HepG2 (cell line): ENCODE data around the gene AKIP1. TPM values are rescaled to one million over a fixed set of nuclear protein-coding genes. Genes with fewer than 3 reads are reported as not detected.

Experiments
- ATAC-seq: fragments of 200-7000 bp; cut with Tn5 transposase; 3 replicates; pipeline ENCODE4 v1.9.1; 2020; ENCODE audit warnings: mild to moderate bottlenecking, moderate library complexity
- BruUV-seq: library from RNA; stranded (reverse); fragments of 400-500 nt; replicated peaks from 2 replicates; lab custom pipeline; 2021; lab: Mats Ljungman, UMichigan
- CTCF ChIA-PET: fragments of 300-600 bp; formaldehyde crosslinking; extraction: SDS; loops from one replicate; lab custom pipeline; 2021; ENCODE audit warnings: low total read pairs, inconsistent platforms, low intra/inter-chr PET ratio; lab: Yijun Ruan, JAX
- POLR2A ChIA-PET: fragments of 350-600 bp; sonication (Branson Sonifier 250); formaldehyde crosslinking; loops from one replicate; lab custom pipeline; 2020; ENCODE audit warnings: antibody characterized with exemption, inconsistent platforms; lab: Yijun Ruan, JAX
- DNase-seq: peaks from one replicate; pipeline ENCODE4 v3.0.0-alpha.2; 2015; ENCODE audit warnings: low spot score
- FAIRE-seq: peaks from 3 replicates; lab custom pipeline; 2011; peaks lifted over from hg19 to GRCh38; lab: Jason Lieb, UNC
- H2AFZ ChIP-seq: one replicate; pipeline ENCODE4 v1.6.1; 2011; ENCODE audit warnings: low read length, inconsistent platforms
- H3K27ac ChIP-seq: fragments of 300-600 bp; 3 replicates; pipeline ENCODE4 v1.8.0; 2011; ENCODE audit warnings: mixed run types, mild to moderate bottlenecking, mixed read lengths, low read length, inconsistent platforms; ENCODE audit not compliant: insufficient read depth; ENCODE audit errors: extremely low read length
- H3K27me3 ChIP-seq, 2 experiments: fragments of 200-600 bp in 1 of 2; 2 replicates in 1 of 2; 3 replicates in 1 of 2; pipeline versions ENCODE4 v1.6.0 to v1.8.0; 2011; ENCODE audit warnings: low read length in 2 of 2, mild to moderate bottlenecking in 2 of 2, moderate library complexity in 2 of 2, inconsistent platforms in 1 of 2; ENCODE audit not compliant: insufficient read depth in 2 of 2, control insufficient read depth in 1 of 2
- H3K36me3 ChIP-seq, 2 experiments: fragments of 200-600 bp in 1 of 2; replicated peaks in 1 of 2; 2 replicates in 1 of 2; 3 replicates in 1 of 2; pipeline versions ENCODE4 v1.5.1 to v1.8.0; 2011; ENCODE audit warnings: low read length in 2 of 2, inconsistent platforms in 1 of 2; ENCODE audit not compliant: insufficient read depth in 2 of 2, control insufficient read depth in 1 of 2
- H3K4me1 ChIP-seq: 2 replicates; pipeline ENCODE4 v1.5.1; 2012; ENCODE audit warnings: low read length, inconsistent platforms; ENCODE audit not compliant: insufficient read depth
- H3K4me2 ChIP-seq: 2 replicates; pipeline ENCODE4 v1.6.0; 2011; ENCODE audit warnings: low read depth, low read length, inconsistent platforms
- H3K4me3 ChIP-seq, 3 experiments: fragments of 200-600 bp in 1 of 3; sonication (generic), shearing (Covaris generic) in 1 of 3; replicated peaks in 1 of 3; 2 replicates each; pipeline ENCODE4 v1.5.1; 2011 to 2016; ENCODE audit warnings: low read length in 3 of 3, inconsistent platforms in 2 of 3, low read depth in 2 of 3, mild to moderate bottlenecking in 2 of 3, control low read depth in 1 of 3, mixed read lengths in 1 of 3; ENCODE audit not compliant: insufficient read depth in 1 of 3
- H3K79me2 ChIP-seq: one replicate; pipeline ENCODE4 v1.6.1; 2011; ENCODE audit warnings: low read length, inconsistent platforms; ENCODE audit not compliant: insufficient read depth
- H3K9ac ChIP-seq: 2 replicates; pipeline ENCODE4 v1.6.0; 2011; ENCODE audit warnings: mild to moderate bottlenecking, low read depth, low read length, inconsistent platforms; ENCODE audit not compliant: insufficient read depth
- H3K9me3 ChIP-seq: 2 replicates; pipeline ENCODE4 v1.5.1; 2012; ENCODE audit warnings: mild to moderate bottlenecking, low read length
- H4K20me1 ChIP-seq: 2 replicates; pipeline ENCODE4 v1.6.0; 2011; ENCODE audit warnings: inconsistent platforms, mild to moderate bottlenecking, low read length, moderate library complexity; ENCODE audit not compliant: insufficient read depth
- ELF4 ChIP-seq: sonication (generic); formaldehyde crosslinking; IDR thresholded peaks from 2 replicates; pipeline ENCODE4 v1.5.0; 2020; ENCODE audit warnings: missing genetic modification reagents, mild to moderate bottlenecking, moderate library complexity, borderline replicate concordance
- FOSL2 ChIP-seq: sonication (generic); formaldehyde crosslinking; IDR thresholded peaks from 2 replicates; pipeline ENCODE4 v1.4.0; 2020; ENCODE audit warnings: missing genetic modification reagents
- FOXJ3 ChIP-seq: sonication (generic); formaldehyde crosslinking; IDR thresholded peaks from 2 replicates; pipeline ENCODE4 v1.4.0; 2020; ENCODE audit warnings: missing genetic modification reagents, mild to moderate bottlenecking, borderline replicate concordance
- KDM2A ChIP-seq: sonication (generic); formaldehyde crosslinking; IDR thresholded peaks from 2 replicates; pipeline ENCODE4 v1.4.0; 2020; ENCODE audit warnings: low read depth, missing genetic modification reagents, borderline replicate concordance
- RFX5 ChIP-seq: IDR thresholded peaks from 2 replicates; pipeline ENCODE4 v1.6.1; 2011; ENCODE audit warnings: low read depth, low read length, improper control_type of control experiment
- TARDBP ChIP-seq: sonication (generic); formaldehyde crosslinking; IDR thresholded peaks from 2 replicates; pipeline ENCODE4 v1.8.0; 2022; ENCODE audit warnings: mild to moderate bottlenecking, missing genetic modification reagents
- THYN1 ChIP-seq: sonication (generic); formaldehyde crosslinking; IDR thresholded peaks from 2 replicates; pipeline ENCODE4 v1.8.1; 2023; ENCODE audit warnings: low read depth, mild to moderate bottlenecking, moderate library complexity, missing genetic modification reagents, borderline replicate concordance
- ZFP1 ChIP-seq: IDR thresholded peaks from 2 replicates; pipeline ENCODE4 v1.6.1; 2016
- ZNF780A ChIP-seq: sonication (generic); formaldehyde crosslinking; IDR thresholded peaks from 2 replicates; pipeline ENCODE4 v1.8.0; 2022; ENCODE audit warnings: mild to moderate bottlenecking, missing genetic modification reagents, moderate library complexity
- WGBS: methylation state at CpG from one replicate; pipeline ENCODE4 v1.1.6; 2017; ENCODE audit warnings: low lambda C conversion rate; 5-methylcytosine and 5-hydroxymethylcytosine counted together
- in situ Hi-C: cut with HindIII; loops from 2 replicates; pipeline ENCODE4 v1.10.0; 2017; ENCODE audit warnings: low pct_unique_long_range_greater_than_20kb; ENCODE audit not compliant: extremely low pct_ligation_motif_present
- intact Hi-C: fragments of 100-400 bp; cut with micrococcal nuclease; formaldehyde crosslinking; loops from one replicate; pipeline ENCODE4 v1.10.0; 2022; ENCODE audit not compliant: unreplicated experiment
- polyA plus RNA-seq, 8 experiments: library from polyadenylated mRNA; depleted of rRNA in 3 of 8; stranded (reverse) in 7 of 8; unstranded in 1 of 8; fragments of >200 nt; fragmentation: Illumina TruSeq in 4 of 8; extraction: Trizol in 4 of 8; gene quantifications; 2 replicates each; pipeline versions ENCODE4 v1.2.1 to v1.2.3, GENCODE V29; 2011 to 2016; ENCODE audit warnings: low read depth in 4 of 8, missing spikeins in 1 of 8, mixed read lengths in 1 of 8; ENCODE audit not compliant: insufficient read depth in 1 of 8
- total RNA-seq, 5 experiments: library from RNA; depleted of rRNA; stranded (reverse); fragments of >200 nt; fragmentation: Illumina TruSeq; extraction: Trizol; gene quantifications; 2 replicates each; pipeline ENCODE4 v1.2.3, GENCODE V29; 2016; ENCODE audit warnings: low read depth in 1 of 5
- TF ChIP-seq, protein P1 (sequence below): sonication (generic); formaldehyde crosslinking; IDR thresholded peaks from 2 replicates; pipeline ENCODE4 v1.9.0; 2021; ENCODE audit warnings: missing genetic modification reagents, mild to moderate bottlenecking, borderline replicate concordance

Gene AKIP1
- total and polyA plus RNA-seq, 2 of the 13 experiments (the other 11 are each of a cell fraction or from before 2014, with no cell fraction given): 10.0 to 20.3 TPM

DNA sequence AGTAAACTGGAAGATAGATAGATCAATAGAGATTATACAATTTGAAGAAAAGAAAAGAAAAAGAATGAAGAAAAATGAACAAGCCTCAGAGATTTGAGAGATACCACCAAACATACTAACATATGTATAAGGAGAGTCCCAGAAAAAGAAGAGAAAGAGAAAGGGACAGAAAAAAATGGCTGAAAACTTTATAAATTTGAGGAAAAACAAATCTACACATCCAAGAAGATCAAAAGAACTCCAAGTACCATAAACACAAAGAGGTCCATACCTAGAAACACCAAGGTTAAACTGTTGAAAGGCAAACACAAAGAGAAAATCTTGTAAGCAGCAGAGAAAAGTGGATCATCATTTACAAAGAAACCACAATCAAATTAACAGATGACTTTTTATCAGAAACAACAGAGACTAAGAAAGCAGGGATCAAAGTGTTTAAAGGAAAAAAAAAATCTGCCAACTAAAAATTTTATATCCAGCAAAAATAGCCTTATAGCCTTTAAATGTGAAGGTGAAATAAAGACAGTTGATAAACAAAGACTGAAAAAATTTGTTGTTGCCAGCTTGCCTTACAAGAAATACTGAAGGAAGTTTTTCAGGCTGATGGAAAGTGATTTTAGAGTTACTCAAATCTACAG lies 11.8 kb upstream of the AKIP1 start:
- Histone ChIP-seq H3K4me1 (no peaks in the 10 kb centered on the region), H3K27me3 (no peaks in the 10 kb centered on the region), H3K36me3 (no peaks in the 10 kb centered on the region), H3K79me2 (no peaks in the 10 kb centered on the region), H3K4me2 (no peak overlapping the region), H3K4me3 (no peak overlapping the region), H3K9me3 (peaks cover 7% of the 10 kb centered on the region; the same call in 1 of the 2 replicates), H3K9ac (no peak overlapping the region), H4K20me1 (no peaks in the 10 kb centered on the region), H3K27ac (no peak overlapping the region), H2AFZ (no peak overlapping the region)
- intact Hi-C loops (no loop called here), in situ Hi-C loops (no loop called here)
- TF ChIP-seq FOSL2 (CRISPR knock-in tag) (no peak), KDM2A (CRISPR knock-in tag) (no peak), ZFP1 (CRISPR knock-in tag) (0 out of 2 replicates have a peak, but pooled peaks have one; percentile 52)
- TF ChIP-seq, protein P1, sequence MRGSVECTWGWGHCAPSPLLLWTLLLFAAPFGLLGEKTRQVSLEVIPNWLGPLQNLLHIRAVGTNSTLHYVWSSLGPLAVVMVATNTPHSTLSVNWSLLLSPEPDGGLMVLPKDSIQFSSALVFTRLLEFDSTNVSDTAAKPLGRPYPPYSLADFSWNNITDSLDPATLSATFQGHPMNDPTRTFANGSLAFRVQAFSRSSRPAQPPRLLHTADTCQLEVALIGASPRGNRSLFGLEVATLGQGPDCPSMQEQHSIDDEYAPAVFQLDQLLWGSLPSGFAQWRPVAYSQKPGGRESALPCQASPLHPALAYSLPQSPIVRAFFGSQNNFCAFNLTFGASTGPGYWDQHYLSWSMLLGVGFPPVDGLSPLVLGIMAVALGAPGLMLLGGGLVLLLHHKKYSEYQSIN (CRISPR knock-in tag): no peak
- DNase-seq (no peak), FAIRE-seq (no peak), ATAC-seq (no peak)
- no TSS peak for BruUV-seq
- ChIA-PET POLR2A (no interaction called here), CTCF (no interaction called here)

DNA sequence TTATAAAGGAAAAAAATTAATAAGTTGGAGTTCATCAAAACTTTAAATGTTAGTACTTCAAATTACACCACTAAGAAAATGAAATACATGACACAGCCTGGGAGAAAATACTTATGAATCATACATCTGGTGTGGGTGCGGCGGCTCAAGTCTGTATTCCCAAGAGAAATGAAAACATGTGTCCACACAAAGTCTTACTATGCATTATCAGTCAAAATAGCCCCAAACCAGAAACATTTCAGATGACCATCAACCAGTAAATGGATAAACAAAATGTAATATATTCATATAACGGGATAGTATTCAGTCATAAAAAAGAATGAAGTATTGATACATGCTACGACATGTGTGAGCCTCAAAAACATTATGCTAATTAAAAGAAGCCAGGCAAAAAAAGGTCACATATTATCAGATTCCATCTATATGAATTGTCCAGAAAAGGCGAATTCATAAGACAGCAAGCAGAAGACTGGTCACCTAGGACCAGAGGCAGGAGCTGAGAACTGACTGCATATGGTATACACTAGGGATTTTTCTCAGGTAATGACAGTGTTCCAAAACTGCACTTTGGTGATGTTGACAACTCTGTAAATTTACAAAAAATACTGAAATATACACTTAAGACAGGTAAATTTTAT lies 5.3 kb upstream of the AKIP1 start:
- Histone ChIP-seq H4K20me1 (no peaks in the 10 kb centered on the region), H3K4me3 (no peak overlapping the region), H3K27me3 (no peaks in the 10 kb centered on the region; a peak in 2 of 5 replicates), H3K4me2 (no peak overlapping the region), H3K4me1 (peaks cover 14% of the 10 kb centered on the region; the same call in 1 of the 2 replicates), H3K27ac (no peak overlapping the region), H3K9me3 (no peaks in the 10 kb centered on the region), H3K9ac (no peak overlapping the region), H2AFZ (no peak overlapping the region), H3K36me3 (no peaks in the 10 kb centered on the region), H3K79me2 (no peaks in the 10 kb centered on the region)
- ChIA-PET POLR2A (no interaction called here), CTCF (no interaction called here)
- no peak for ATAC-seq
- intact Hi-C loops (no loop called here), in situ Hi-C loops (no loop called here)
- no peak for DNase-seq
- TF ChIP-seq THYN1 (no peak), ELF4 (CRISPR knock-in tag) (no peak), ZNF780A (CRISPR knock-in tag) (no peak), FOXJ3 (CRISPR knock-in tag) (no peak), RFX5 (no peak), TARDBP (CRISPR knock-in tag) (no peak)
- no peak for FAIRE-seq
- WGBS: 53% methylated on average over 5 of the region's 5 CpGs
- no TSS peak for BruUV-seq
